ENCODE data around the gene MGMT.

DNA sequence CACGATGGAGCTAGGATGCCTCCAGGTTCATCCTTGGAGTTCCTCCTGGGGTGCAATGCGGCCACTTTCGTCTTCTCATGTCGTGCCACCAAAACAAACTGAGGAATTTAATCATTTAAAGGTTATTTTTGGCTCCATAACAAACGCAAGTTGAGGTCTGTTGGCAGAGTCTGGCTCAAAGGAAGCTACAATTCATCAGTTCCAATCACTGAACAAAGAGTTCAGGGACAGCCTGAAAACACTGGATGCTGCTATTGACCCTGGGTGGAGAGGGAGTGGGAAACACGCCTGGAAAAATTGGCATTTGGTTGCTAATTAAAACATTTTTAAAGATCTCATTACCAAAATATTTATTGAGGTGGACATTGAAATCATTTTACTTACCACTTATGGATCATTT lies 11.4 kb upstream of the MGMT start:
- no peak for TF ChIP-seq YY1 (IDR thresholded peaks at IDR 0.05; ENCODE audit: insufficient read depth, insufficient read length)
- TF ChIP-seq ZNF274 (IDR thresholded peaks at IDR 0.05; ENCODE audit: low read depth, low read length), result no peak
